ENCODE data around the gene THUMPD2.
A peak's percentile ranks its signal among the peaks of the same experiment; 100 is the strongest.
"Not testable (repeated sequence)": the region's sequence is repeated elsewhere in the genome, so short reads cannot be mapped to it uniquely, and the experiment has no call there.

Gene THUMPD2

GRCh38 chr2:39755466-39755865 is 23.6 kb downstream of the THUMPD2 start:
- FAIRE-seq: peak; percentile 90

GRCh38 chr2:39743269-39743776 is 35.7 kb downstream of the THUMPD2 start:
- peak; percentile 47 for FAIRE-seq

- FAIRE-seq: no peak
These were observed 37.2 kb downstream of the THUMPD2 start for GRCh38 chr2:39741871-39742270.

GRCh38 chr2:39739386-39739785 is 39.7 kb downstream of the THUMPD2 start:
- no peak for FAIRE-seq

DNA sequence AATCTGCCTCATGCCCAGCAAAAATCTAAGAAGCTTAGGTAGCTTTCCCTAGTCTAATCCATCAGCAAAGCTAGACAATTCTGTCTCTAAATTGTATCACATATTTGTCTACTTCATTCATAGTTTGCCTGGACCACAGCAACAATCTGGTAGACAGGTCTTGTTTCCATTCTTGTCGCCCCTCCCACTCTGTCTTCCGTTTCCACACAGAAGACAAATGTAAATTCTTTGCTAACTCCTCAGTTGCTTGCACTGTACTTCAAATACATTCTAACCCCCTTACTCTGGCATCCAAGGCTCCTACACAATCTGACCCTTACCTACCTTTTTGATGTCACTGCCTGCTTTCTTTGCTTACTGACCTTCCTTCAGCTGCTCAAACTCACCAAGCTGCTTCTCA is 40.1 kb downstream of the THUMPD2 start:
- FAIRE-seq: no peak

- FAIRE-seq: no peak
These were observed 41.4 kb downstream of the THUMPD2 start for GRCh38 chr2:39737661-39738060.

GRCh38 chr2:39736640-39737039 is 42.4 kb downstream of the THUMPD2 start:
- no peak for FAIRE-seq

- FAIRE-seq: no peak
These were observed 43.4 kb downstream of the THUMPD2 start for GRCh38 chr2:39735648-39736047.

- FAIRE-seq: no peak
These were observed 44.6 kb downstream of the THUMPD2 start for GRCh38 chr2:39734445-39734844.

- FAIRE-seq: no peak
These were observed 45.9 kb downstream of the THUMPD2 start for GRCh38 chr2:39733070-39733674.

DNA sequence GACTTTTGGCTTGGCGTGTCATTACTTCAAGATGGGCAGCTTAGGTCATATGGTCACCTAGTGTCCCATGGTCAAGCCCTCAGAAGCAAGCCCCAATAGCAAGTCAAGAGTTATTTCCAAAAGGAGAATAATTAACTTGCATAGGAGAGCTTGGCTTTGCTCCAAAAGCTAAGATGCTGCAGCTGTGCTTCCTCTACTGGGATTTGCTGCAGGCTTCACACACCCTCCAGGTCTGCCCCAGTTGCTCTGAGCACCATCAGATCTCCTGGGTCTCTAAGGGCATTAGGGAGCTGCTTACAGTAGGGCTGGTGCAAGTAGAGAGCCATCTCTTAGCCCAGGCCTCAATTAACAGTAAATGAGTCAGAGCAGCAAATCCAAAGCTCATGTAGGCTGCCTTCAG is 46.6 kb downstream of the THUMPD2 start:
- no peak for FAIRE-seq

DNA sequence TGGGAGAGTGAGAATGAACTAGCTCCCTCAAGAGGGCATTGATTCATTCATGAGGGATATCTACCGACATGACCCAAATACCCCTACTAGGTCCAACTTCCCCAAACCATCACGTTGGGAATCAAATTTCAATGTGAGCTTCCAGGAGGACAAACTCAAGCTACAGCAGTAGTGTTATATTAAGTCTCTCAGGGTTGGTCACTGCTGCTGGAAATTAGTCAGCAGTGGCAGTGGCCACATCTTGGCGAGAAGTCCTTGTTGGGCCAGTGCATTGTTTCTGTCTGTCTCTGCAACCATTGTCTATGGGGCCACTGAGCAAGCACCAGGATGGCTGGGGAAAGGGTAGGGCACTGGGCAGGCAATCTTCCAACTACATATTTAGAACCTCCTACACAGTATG is 47.5 kb downstream of the THUMPD2 start:
- no peak for FAIRE-seq

- FAIRE-seq: peak; percentile 73
These were observed 48.3 kb downstream of the THUMPD2 start for GRCh38 chr2:39730685-39731302.

DNA sequence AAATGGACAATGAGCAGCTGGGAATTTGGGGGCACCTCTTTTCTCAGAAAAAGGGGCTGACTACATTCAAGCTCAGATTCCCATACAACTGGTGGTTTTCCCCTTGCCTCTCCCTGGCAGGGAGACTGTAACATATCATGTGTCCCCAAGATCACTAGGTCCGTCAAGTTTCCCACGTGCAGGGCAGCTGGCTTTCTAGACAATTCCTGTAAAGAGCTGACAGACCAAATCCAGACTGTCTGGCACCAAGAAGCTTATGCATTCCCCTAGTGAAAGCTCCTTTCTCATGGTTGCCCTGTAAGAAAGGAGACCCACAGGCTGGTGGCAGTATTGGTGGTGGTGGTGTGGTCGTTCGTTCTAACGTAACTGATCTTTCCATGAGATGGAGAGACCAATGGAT is 48.8 kb downstream of the THUMPD2 start:
- FAIRE-seq: no peak

DNA sequence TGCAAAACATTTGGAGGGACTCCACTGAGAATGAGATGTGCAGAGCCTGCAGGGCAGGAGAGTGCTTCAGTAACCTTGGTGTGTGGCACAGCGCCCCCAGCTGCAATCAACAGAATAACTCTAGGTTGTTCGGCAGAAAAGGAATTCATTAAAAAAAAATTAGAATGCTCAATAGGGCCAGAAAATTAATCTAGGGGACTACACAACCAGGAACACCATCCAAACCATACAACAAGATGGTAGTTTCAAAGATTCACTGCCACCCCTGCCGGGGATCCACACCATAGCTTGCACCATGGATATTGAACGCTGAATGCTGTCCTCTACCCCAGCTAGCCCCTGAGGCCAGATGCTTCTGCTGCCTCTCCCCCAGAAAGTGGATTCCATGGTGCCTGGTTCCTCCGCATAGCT is 50.1 kb downstream of the THUMPD2 start:
- FAIRE-seq: peak; percentile 63

- FAIRE-seq: not testable (repeated sequence)
These were observed 51.0 kb downstream of the THUMPD2 start for GRCh38 chr2:39728085-39728484.

DNA sequence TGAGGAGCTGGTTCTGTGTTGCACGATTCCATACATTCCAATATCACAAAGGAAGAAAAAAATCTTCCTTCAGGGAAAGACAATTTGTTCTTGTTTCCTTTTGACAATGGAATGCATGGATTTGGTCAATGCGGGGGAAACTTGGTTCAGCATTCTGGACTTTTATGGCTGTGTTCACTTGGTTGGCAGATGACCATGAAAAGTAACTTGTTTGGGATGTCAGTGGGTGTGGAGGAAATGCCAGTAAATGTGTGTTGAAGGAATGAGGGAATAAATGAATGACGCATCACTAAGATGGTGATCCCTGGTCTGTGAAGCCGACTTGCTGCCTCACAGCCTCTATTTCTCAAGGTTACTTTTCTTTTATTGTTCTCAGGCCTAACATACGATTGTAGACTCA is 53.7 kb downstream of the THUMPD2 start:
- FAIRE-seq: no peak

DNA sequence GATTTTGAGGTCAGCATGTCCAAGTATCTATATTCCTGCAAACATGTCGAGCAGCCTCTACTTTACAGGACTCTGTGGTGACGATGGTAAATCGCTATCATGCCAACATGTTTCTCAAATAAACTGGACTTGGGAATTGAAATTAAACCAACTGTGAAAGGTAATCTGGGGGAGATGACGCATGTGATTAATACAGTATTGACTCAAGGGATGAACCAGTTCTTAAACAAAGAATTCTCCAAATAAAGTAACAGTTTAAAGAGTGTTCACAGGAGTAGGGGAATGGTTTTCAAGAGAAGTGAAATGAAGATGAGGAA is 54.3 kb downstream of the THUMPD2 start:
- FAIRE-seq: no peak

DNA sequence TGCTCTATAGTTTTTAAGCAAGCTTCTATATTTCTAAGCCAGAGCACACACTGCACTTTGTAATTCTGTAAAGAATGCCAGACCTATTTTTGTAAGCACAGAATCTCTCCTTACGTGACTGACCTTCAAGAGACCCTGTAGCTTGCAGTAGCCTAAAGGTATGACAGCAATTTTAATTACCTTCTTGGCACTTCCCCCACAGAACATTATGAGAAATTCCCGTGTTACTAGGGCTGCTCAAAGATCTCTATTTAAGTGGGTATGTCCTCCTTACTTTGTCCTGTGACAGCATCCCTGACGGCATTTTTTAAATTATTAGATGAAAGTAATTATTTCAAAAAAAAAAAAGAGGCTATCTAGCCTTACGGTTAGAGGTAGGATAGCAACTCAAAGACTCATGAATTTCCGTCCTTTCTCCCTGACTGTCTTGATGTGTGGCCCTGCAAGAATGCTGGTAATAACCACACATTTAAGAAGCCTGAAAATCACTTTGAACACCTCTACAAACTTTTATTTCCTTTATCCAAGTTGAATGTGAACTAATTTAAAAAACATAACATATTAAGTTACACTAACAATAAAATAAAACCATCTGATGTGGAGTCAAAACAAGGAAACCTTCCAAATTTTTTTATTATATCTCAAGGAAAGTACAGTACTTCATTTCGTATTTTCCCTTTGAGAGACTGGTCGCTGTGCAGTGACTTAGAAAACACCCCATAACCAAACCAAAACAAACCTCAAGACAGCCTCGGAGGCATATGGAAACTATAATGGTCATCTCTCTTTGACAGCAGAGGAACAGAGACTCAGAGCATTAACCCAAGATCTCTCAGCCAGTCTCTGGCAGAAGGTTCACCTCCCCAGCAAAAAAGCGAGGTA is 54.9 kb downstream of the THUMPD2 start:
- peak; percentile 100 for FAIRE-seq

- no peak for FAIRE-seq
These were observed 55.6 kb downstream of the THUMPD2 start for GRCh38 chr2:39723497-39723896.

GRCh38 chr2:39720970-39721369 is 58.1 kb downstream of the THUMPD2 start:
- no peak for FAIRE-seq

DNA sequence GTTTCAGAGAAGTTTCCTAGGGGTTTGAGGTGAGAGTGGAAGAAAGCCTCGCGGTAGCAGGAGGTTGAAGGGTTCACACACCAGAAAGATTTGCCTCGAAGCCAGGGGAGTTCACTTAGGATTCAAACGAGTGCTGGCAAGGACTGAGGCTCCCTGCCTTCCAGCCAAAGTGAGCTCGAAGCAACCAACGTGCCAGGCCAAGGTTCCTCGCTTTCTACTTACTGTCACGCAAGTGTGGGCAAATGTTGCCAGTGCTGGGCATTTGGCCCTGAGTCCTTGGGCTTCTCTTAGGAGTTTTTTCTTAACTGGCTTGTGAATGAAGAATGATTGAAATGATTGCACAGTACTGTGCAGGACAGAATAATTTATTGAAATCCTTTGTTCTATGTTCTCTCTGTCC is 59.7 kb downstream of the THUMPD2 start:
- no peak for FAIRE-seq

GRCh38 chr2:39718483-39718882 is 60.6 kb downstream of the THUMPD2 start:
- peak; percentile 41 for FAIRE-seq

DNA sequence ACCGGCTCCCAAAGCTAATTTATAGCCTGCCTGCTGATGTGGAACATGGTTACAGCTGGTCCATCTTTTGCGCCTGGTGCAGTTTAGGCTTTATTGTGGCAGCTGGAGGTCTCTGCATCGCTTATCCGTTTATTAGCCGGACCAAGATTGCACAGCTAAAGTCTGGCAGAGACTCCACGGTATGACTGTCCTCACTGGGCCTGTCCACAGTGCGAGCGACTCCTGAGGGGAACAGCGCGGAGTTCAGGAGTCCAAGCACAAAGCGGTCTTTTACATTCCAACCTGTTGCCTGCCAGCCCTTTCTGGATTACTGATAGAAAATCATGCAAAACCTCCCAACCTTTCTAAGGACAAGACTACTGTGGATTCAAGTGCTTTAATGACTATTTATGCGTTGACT is 62.0 kb downstream of the THUMPD2 start:
- FAIRE-seq: no peak

Data from G401.6 (cell line).